Skin epidermis (tissue), 12 donors: ENCODE results near the gene KCNG2.
A peak's percentile ranks its signal among the peaks of the same experiment; 100 is the strongest.

ENCODE experiments used
- H3K27ac ChIP-seq, 21 experiments: fragments of 200-600 bp; sonication (generic) in 11 of 21; one replicate each; pipeline ENCODE4 v1.5.0; 2020; ENCODE audit warnings: mild to moderate bottlenecking in 3 of 21, inconsistent platforms in 2 of 21, moderate library complexity in 2 of 21
- H3K4me3 ChIP-seq, 7 experiments: fragments of 200-600 bp; sonication (generic) in 2 of 7; one replicate each; pipeline ENCODE4 v1.5.0; 2020; ENCODE audit warnings: inconsistent platforms in 2 of 7, mild to moderate bottlenecking in 2 of 7, moderate library complexity in 1 of 7

The KCNG2 gene

DNA sequence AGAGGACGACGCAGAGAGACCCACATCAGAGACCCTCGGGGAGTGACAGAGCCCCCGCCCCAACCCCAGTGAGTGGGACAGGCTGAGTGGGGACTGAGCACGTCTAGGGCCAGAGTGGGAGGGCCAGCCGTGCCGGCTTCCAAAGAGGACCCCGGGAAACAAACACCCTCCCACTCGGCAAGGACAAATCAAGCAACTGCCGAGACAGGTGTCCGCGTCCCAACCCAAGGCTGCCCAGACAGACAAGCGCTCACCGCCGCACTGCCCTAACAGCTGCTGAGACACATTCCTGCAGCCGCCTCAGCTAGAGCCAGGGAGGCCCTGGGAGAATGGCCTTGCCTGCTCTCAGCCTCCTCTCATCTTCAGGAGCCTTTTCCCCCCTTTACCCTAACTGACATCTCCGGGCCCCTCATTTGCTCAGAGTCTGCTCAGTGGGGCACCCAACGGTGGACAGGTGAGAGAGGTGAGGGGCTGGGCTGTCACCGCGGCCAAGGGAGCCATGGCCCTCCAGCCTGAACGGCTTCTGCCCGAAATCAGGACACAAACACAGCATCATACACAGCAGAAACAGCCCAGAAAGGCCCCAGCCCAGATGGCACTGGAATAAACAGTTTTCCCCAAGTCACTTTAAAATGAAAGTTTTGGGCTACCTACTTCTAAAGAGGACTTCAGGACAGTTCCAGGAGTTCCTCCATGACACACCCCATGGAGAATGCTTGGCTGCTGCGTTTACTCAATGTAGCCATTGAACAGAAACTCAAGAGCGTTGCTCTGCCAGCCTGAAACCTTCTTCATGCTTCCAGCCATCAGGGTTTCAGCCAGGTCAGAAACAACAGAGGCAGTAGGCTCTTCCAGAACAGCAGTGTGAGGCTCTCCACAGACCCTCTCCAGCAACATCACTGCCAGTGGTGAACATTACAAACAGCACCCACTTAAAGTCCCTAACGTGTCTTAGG is 130.1 kb downstream of the KCNG2 start:
- H3K27ac ChIP-seq = no peak overlapping the region
- H3K4me3 ChIP-seq = no peak overlapping the region

- H3K27ac ChIP-seq = no peak overlapping the region
- no peak overlapping the region for H3K4me3 ChIP-seq
Observed at GRCh38 chr18:79928563-79928960, 130.8 kb downstream of the KCNG2 start.

- Histone ChIP-seq H3K27ac (no peak overlapping the region), H3K4me3 (no peak overlapping the region)
Observed at GRCh38 chr18:79930020-79930642, 132.4 kb downstream of the KCNG2 start.

GRCh38 chr18:79931475-79931874 is 133.7 kb downstream of the KCNG2 start:
- H3K27ac ChIP-seq = no peak overlapping the region

DNA sequence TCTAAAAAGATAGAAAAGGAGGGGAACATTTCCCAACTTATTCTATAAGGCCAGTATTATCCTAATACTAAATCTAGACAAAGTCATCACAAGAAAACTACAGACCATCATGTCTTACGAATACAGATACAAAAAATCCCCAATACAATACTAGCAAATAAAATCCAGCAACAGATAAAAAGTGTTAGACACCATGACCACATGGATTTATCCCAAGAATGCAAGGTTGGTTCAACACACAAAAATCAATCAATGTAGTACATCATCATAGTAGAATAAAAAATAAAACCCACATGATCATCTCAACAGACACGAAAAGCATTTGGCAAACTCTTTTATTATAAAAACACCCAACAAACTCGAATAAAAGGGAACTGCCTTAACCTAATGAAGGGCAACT is 135.2 kb downstream of the KCNG2 start:
- no peak overlapping the region for H3K27ac ChIP-seq
- no peak overlapping the region for H3K4me3 ChIP-seq

More at GRCh38 chr18:79931475-79931874, 133.7 kb downstream of the KCNG2 start:
- H3K4me3 ChIP-seq = no peak overlapping the region

GRCh38 chr18:79933765-79934164 is 136.0 kb downstream of the KCNG2 start:
- Histone ChIP-seq H3K27ac (no peak overlapping the region), H3K4me3 (no peak overlapping the region)

DNA sequence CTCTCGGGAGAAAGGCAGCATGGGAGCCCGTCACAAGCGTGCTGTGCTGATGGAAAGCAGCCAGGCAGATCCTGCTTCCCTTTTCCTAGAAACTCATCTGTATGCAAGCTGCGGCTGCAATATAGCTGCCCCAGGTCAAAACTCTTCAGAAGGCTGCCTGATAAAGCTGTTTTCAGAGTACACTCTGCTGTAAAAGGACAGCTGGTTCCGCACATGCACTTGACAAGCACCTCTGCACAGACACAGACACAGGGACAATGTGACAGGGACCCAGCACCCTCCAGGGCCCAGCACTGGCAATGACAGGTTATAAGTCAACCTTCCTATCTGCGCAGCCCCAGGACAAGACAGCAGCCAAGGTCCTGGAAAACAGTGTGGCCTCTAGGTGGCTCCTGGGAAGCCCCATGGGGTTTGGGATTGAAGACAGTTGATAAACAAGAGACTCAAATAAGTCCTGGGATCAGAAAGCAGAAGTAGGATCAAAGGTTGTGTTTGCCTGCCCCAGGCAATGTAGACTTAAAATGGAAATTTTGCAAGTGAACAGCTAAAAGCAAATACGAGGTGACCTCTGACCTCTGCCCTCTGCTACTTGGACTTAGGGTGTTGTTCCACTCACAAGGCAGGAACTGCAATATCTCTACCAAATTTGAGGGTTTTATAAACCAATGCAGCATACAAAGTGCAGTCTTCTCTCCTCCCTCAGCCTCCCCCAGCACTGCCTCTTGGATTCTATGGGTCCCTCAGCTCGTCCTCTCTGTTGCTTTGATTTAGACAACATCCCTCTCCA is 136.8 kb downstream of the KCNG2 start:
- Histone ChIP-seq H3K27ac (peak overlapping the region in 1 of 21 experiments; percentile 6), H3K4me3 (no peak overlapping the region)

DNA sequence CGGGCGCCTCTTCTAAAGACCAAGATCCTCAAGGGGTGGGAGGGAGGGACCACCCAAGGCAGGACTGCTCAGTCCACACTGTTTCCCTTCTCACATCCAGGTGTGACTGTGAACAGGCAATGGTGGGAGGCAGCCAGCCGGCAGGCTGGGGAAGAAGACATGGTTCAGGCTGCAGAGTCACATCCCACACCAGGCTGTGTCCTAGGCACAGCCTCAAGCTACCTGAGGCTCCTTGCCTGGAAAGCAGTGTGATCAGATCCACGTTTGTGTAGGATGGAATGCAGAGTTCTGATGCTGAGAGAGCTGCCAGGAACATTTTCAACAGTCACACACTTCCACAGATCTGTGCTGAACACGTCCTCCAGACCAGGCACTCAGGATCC is 137.4 kb downstream of the KCNG2 start:
- Histone ChIP-seq H3K4me3 (no peak overlapping the region), H3K27ac (no peak overlapping the region)

- no peak overlapping the region for H3K4me3 ChIP-seq
- no peak overlapping the region for H3K27ac ChIP-seq
Observed at GRCh38 chr18:79935499-79935898, 137.8 kb downstream of the KCNG2 start.

GRCh38 chr18:79935925-79936324 is 138.2 kb downstream of the KCNG2 start:
- Histone ChIP-seq H3K27ac (no peak overlapping the region), H3K4me3 (no peak overlapping the region)

- Histone ChIP-seq H3K4me3 (no peak overlapping the region), H3K27ac (no peak overlapping the region)
Observed at GRCh38 chr18:79936641-79937040, 138.9 kb downstream of the KCNG2 start.

GRCh38 chr18:79937103-79937860 is 139.5 kb downstream of the KCNG2 start:
- Histone ChIP-seq H3K27ac (no peak overlapping the region), H3K4me3 (no peak overlapping the region)

GRCh38 chr18:79938196-79938595 is 140.5 kb downstream of the KCNG2 start:
- Histone ChIP-seq H3K27ac (no peak overlapping the region), H3K4me3 (no peak overlapping the region)

DNA sequence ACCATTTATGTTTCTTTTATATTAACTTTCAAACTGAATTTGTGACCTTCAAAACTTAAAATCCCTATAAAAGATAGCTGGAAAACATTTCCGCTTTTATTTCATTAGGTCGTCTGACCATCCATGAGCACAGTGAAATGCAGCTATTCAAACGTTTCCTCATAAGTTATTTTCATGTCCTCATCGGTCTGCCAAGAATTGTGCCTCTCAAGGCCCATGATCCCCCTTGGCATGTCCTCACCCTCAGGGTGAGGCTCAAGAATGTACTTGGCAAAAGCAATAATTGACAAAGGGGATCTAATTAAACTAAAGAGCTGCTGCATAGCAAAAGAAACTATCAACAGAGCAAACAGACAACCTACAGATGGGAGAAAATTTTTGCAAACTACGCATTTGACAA is 141.4 kb downstream of the KCNG2 start:
- Histone ChIP-seq H3K4me3 (no peak overlapping the region), H3K27ac (no peak overlapping the region)

GRCh38 chr18:79940126-79940813 is 142.5 kb downstream of the KCNG2 start:
- H3K4me3 ChIP-seq = no peak overlapping the region
- H3K27ac ChIP-seq = peak overlapping the region in 1 of 21 experiments; percentile 6

GRCh38 chr18:79940814-79941472 is 143.2 kb downstream of the KCNG2 start:
- Histone ChIP-seq H3K27ac (peak overlapping the region in 1 of 21 experiments; percentile 6), H3K4me3 (no peak overlapping the region)

DNA sequence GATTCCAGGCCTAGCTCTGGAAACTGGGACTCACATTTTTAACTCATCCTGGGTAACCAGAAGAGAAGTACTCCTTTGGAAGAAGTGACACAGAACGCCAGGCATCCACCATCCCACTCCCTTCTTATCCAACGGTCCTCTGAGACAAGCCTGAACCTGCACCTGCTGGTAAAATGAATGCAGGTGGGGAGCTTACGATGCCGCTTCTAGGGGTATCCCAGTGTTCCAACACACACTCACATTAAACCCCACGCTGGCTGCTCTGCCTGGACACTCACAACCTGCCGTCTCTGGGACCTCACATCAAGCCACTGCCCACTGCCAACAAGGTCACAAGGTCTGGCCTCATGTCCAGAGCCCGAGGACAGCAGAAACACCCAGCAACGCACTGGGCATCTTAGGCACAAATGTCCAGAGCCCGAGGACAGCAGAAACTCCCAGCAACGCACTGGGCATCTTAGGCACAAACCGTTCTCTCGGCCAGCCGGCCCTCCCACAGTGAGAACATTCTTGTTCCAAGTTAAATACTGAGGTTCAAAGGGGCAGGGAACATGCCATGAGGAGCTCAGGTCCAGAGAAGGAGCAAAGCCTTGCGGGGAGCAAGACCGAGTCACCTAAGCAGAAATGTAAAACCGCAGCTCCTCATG is 143.9 kb downstream of the KCNG2 start:
- H3K27ac ChIP-seq = peak overlapping the region in 1 of 21 experiments; percentile 26
- no peak overlapping the region for H3K4me3 ChIP-seq

DNA sequence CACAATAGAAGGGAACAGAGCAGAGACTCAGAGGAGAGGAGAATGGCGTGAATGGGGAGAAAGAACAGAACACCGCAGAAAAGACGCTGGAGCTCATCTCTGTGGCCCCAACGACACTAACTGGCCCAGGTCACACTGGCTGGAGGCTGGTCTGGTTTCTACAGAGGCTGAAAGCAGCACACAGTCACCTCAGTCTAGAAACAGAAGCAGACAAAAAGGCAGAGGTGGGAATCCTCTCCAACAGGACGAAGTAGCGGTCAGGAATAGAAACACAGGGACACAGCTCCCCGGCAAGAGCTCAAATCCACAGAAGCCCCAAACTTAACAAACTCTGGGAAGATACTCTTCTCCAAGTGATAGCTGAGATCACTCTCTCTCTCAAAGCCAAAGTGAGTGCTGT is 144.5 kb downstream of the KCNG2 start:
- Histone ChIP-seq H3K27ac (peak overlapping the region in 2 of 21 experiments; percentile 26 to 33), H3K4me3 (no peak overlapping the region)
